Activated CD4-positive, alpha-beta T cell treated with anti-CD3 and anti-CD28 coated beads for 36 hours (primary cell): ENCODE data around the gene IFT88. TPM values are rescaled to one million over a fixed set of nuclear protein-coding genes. Genes with fewer than 3 reads are reported as not detected.
"Not testable (repeated sequence)": the region's sequence is repeated elsewhere in the genome, so short reads cannot be mapped to it uniquely, and the experiment has no call there.

Experiments used
- ATAC-seq: fragments of 200-7000 bp; cut with Tn5 transposase; one replicate; pipeline ENCODE4 v1.10.0; 2021; ENCODE audit warnings: mild to moderate bottlenecking, moderate library complexity
- CTCF ChIA-PET: fragments of 350-600 bp; sonication (Branson Sonifier 250); formaldehyde crosslinking; loops from one replicate; lab custom pipeline; 2021; ENCODE audit warnings: antibody characterized with exemption; lab: Charles Lee
- POLR2A ChIA-PET: fragments of 350-600 bp; sonication (Branson Sonifier 250); formaldehyde crosslinking; loops from one replicate; lab custom pipeline; 2021; ENCODE audit warnings: antibody characterized with exemption, inconsistent platforms; lab: Charles Lee
- DNase-seq: peaks from one replicate; pipeline ENCODE4 v3.0.0-alpha.2; 2020
- H3K27ac Mint-ChIP-seq: one replicate; pipeline ENCODE4 v1.8.0; 2021; ENCODE audit warnings: mixed read lengths
- H3K27me3 Mint-ChIP-seq: one replicate; pipeline ENCODE4 v1.8.0; 2021; ENCODE audit warnings: mixed read lengths
- H3K36me3 Mint-ChIP-seq: one replicate; pipeline ENCODE4 v1.8.0; 2021; ENCODE audit warnings: low read depth, mixed read lengths
- H3K4me1 Mint-ChIP-seq: one replicate; pipeline ENCODE4 v1.8.0; 2021; ENCODE audit warnings: mixed read lengths
- H3K4me3 Mint-ChIP-seq: one replicate; pipeline ENCODE4 v1.8.0; 2021; ENCODE audit warnings: mild to moderate bottlenecking, moderate library complexity, mixed read lengths
- H3K9me3 Mint-ChIP-seq: one replicate; pipeline ENCODE4 v1.8.0; 2021; ENCODE audit warnings: low read depth, mixed read lengths
- intact Hi-C, 2 experiments: fragments of 100-400 bp; cut with DNase I in 1 of 2; cut with micrococcal nuclease in 1 of 2; formaldehyde crosslinking; loops; one replicate each; pipeline versions ENCODE4 v1.14.2 to v1.15.1; 2022 to 2024; cut with DNase I, micrococcal nuclease
- total RNA-seq, 2 experiments: library from RNA; stranded (reverse); gene quantifications; one replicate each; pipeline ENCODE4 v1.2.3, GENCODE V29; 2021

The IFT88 gene
- total RNA-seq, 2 experiments from 2014 or later: 4.7 to 4.8 TPM

DNA sequence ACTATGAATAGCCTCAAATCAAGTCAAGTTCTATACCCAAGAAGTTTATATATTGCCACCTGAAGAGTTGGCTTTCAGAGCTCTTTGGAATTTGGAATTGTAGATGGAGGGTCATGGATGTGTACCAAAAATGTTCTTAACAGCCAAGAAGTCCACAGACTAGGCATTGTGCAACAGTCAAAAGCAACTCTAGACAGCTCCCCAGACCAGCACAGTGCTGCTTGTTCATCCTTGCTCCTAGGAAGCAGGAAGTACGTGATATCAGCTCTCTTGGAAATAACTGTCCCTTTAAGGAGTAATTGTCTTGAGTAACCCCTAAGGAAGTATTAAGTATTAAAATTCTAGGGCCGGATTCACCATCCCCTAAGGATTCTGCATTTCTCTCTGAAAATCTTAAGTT is 105.8 kb downstream of the IFT88 start:
- no peak overlapping the region for H3K27ac Mint-ChIP-seq
- ATAC-seq (no peak), DNase-seq (no peak)
- no peaks in the 10 kb centered on the region for H3K9me3 Mint-ChIP-seq
- H3K27me3 Mint-ChIP-seq: no peaks in the 10 kb centered on the region
- ChIA-PET POLR2A (no interaction called here), CTCF (interaction anchor here (1.4 kb wide), 1 partner anchor 251 kb away, joined by 4 read pairs; no protein-coding TSS in a partner anchor)
- no peaks in the 10 kb centered on the region for H3K36me3 Mint-ChIP-seq
- H3K4me1 Mint-ChIP-seq: no peaks in the 10 kb centered on the region
- intact Hi-C loops: no loop called here
- no peak overlapping the region for H3K4me3 Mint-ChIP-seq

DNA sequence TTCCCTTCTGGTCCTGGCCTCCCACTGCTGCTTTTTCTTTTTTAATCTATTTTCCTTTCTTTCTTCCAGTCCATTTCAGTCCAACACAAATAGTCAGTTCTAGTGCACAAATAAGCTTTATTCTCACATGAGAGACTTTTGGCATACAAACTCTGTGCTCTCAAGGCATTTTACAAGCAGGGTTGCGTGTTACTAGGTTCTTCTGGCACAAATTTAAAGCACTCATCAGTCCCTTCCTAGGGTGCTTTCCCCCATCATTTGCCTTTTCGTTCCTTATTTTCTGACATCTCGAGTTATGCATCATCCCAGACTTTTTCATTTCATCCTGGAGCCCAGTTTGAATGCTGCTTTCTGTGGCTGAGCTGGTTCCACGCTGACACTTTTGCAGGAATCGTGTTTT is 106.8 kb downstream of the IFT88 start:
- no peaks in the 10 kb centered on the region for H3K9me3 Mint-ChIP-seq
- H3K36me3 Mint-ChIP-seq: no peaks in the 10 kb centered on the region
- no peak overlapping the region for H3K27ac Mint-ChIP-seq
- no peaks in the 10 kb centered on the region for H3K27me3 Mint-ChIP-seq
- DNase-seq (no peak), ATAC-seq (no peak)
- no peaks in the 10 kb centered on the region for H3K4me1 Mint-ChIP-seq
- intact Hi-C loops: no loop called here
- ChIA-PET CTCF (interaction anchor here (1.4 kb wide), 1 partner anchor 250 kb away, joined by 4 read pairs; no protein-coding TSS in a partner anchor), POLR2A (no interaction called here)
- no peak overlapping the region for H3K4me3 Mint-ChIP-seq

DNA sequence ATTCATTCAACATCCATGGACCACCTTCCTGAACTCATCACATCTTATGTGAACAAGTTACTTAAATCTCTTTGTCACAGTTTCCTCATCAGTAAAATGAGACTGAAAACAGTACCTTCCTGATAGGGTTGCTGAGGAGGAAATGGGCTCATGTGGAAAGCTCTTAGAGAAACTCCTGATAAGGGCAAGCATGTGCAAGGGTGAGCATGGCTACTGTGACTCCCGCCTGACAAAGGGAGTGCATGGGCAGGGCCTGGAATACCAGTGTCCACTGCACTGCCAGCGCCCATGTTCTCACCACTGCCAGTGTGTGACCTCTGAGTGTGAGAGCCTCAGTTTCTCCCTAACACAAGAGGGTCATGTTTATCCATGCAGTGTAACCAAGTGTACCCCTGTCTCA is 109.3 kb downstream of the IFT88 start:
- POLR2A ChIA-PET: no interaction called here
- Mint-ChIP-seq H3K27ac (no peak overlapping the region), H3K4me3 (no peak overlapping the region), H3K4me1 (no peaks in the 10 kb centered on the region), H3K27me3 (no peaks in the 10 kb centered on the region), H3K9me3 (no peaks in the 10 kb centered on the region), H3K36me3 (no peaks in the 10 kb centered on the region)
- intact Hi-C loops: no loop called here
- no peak for DNase-seq
- ATAC-seq: no peak
- CTCF ChIA-PET: interaction anchor here (0.9 kb wide), 1 partner anchor 183 kb away, joined by 3 read pairs; no protein-coding TSS in a partner anchor

DNA sequence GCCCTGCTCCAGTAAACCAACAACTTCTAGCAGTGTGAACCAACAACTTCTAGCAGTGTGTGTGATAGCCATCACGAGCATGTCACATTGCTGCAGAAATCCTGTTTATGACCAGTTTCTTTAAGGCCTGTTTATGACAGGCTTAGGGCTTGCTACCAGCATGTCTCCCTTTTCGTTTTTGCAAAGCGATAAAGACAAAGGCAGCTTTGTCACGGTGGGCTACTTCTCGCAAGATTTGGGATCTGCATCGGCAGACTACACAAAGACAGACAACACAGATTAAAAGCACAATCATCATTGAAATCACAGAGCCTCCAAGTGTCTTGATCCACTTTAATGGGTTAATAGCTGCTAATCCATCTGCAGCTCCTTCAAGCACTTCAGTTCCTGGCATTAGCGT is 111.6 kb downstream of the IFT88 start:
- H3K4me1 Mint-ChIP-seq, intact Hi-C loops, H3K4me3 Mint-ChIP-seq: not testable (repeated sequence)

DNA sequence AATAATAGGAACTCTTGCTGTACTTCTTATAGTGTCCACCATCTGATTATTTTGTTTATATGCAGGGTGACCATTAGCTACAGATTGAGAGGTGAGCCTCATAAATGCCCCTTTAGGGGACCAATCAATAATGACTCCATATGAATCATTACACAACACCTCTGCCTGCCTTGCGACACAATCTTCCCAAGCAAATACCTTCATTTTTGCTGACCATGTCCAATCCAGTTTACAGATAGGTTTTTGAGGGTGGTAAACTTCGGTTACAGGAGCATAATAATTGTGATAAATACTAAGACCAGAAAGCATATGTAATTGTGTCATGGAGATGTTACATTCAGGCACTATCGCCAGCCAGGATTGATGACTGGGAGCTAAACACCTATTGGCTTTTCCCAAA is 112.9 kb downstream of the IFT88 start:
- no peak for DNase-seq
- ChIA-PET CTCF (interaction anchor here (1.2 kb wide), 1 partner anchor 10 kb away, joined by 4 read pairs; no protein-coding TSS in a partner anchor), POLR2A (no interaction called here)
- H3K4me1 Mint-ChIP-seq: no peaks in the 10 kb centered on the region
- no peak overlapping the region for H3K27ac Mint-ChIP-seq
- intact Hi-C loops: no loop called here
- ATAC-seq: no peak
- H3K4me3 Mint-ChIP-seq: no peak overlapping the region
- H3K36me3 Mint-ChIP-seq: no peaks in the 10 kb centered on the region
- H3K27me3 Mint-ChIP-seq: no peaks in the 10 kb centered on the region
- no peaks in the 10 kb centered on the region for H3K9me3 Mint-ChIP-seq

More for the DNA sequence above, 111.6 kb downstream of the IFT88 start:
- H3K27me3 Mint-ChIP-seq, POLR2A ChIA-PET, H3K36me3 Mint-ChIP-seq, ATAC-seq, H3K9me3 Mint-ChIP-seq, H3K27ac Mint-ChIP-seq, DNase-seq: not testable (repeated sequence)
- CTCF ChIA-PET: interaction anchor here (0.8 to 0.9 kb wide), 2 partner anchors 11 to 25 kb away, joined by 3 read pairs; partner anchors contain the start of gene IL17D

DNA sequence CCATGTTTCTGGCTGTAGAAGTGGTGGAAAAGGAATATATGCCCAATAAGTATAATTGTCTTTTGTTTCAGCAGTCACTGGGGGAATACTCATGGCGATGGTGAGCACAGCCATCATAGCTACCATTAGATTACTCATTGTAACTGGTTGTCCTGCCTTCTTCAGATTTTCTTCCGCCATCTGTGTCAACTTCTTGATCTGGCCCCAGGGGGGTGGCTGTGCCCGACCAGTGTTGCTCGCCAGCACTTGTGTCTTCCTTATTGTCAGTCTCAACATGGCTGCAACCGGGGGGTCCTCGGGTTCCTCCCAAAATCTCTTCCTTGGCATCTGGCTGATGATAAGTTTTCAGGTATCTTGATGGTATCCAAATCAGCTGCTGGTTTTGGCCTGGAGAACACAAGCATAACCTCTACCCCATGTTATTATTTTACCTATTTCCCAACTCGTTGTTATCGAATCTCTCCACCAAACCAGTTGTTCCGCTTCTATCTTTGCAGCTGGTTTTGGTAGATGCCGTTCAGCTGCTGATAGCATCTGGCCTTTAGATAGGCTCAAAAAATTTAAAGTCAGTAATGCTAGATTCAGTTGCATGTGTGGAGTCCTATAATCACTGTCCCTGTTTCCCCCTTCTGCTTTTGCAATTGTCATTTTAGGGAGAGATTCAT is 113.6 kb downstream of the IFT88 start:
- Mint-ChIP-seq H3K27me3 (no peaks in the 10 kb centered on the region), H3K4me3 (no peak overlapping the region), H3K9me3 (no peaks in the 10 kb centered on the region), H3K36me3 (no peaks in the 10 kb centered on the region), H3K4me1 (no peaks in the 10 kb centered on the region), H3K27ac (no peak overlapping the region)
- ChIA-PET POLR2A (interaction anchor here (0.6 kb wide), 1 partner anchor 63 kb away, joined by 3 read pairs; no protein-coding TSS in a partner anchor), CTCF (interaction anchor here (1.2 kb wide), 1 partner anchor 9 kb away, joined by 4 read pairs; no protein-coding TSS in a partner anchor)
- DNase-seq (no peak), ATAC-seq (no peak)
- intact Hi-C loops: no loop called here

DNA sequence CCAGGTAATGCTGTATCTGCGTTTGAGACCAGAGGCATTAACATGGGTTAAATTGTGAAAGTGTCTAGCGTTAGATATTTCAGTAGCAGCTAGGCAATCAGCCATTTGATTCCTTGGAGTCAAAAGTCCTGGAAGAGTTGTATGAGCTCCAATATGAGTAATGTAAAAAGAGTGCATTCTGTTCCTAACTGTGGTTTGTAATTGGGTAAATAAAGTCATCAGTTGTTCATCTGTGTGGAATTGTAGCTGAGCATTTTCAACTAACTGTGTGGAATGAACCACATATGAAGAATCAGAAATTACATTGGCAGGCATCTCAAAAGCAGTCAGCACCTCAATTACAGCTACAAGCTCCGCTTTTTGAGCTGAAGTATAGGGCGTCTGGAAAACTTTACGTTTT is 114.5 kb downstream of the IFT88 start:
- POLR2A ChIA-PET, H3K4me1 Mint-ChIP-seq, H3K4me3 Mint-ChIP-seq, H3K27me3 Mint-ChIP-seq, H3K36me3 Mint-ChIP-seq, DNase-seq, intact Hi-C loops, ATAC-seq, H3K9me3 Mint-ChIP-seq, H3K27ac Mint-ChIP-seq: not testable (repeated sequence)
- CTCF ChIA-PET: interaction anchor here (0.6 to 1.2 kb wide), 3 partner anchors 55 to 210 kb away, joined by 3 read pairs; no protein-coding TSS in a partner anchor

DNA sequence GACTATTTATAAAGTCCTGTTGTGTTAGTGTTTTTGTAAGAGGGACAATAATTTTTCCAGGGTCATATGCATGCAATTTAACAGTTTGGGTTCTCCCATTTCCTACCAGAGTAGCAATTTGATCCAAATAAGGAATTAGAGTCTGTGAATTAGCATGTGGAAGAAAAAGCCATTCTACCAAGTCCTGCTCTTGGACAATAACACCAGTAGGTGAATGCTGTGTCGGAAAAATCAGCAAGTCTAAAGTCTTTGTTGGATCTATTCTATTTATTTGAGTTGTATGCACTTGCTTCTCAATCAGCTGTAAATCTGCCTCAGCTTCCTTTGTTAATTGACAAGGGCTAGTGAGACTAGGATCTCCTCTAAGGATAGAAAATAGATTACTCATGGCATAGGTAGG is 115.1 kb downstream of the IFT88 start:
- Mint-ChIP-seq H3K4me1 (no peaks in the 10 kb centered on the region), H3K9me3 (no peaks in the 10 kb centered on the region), H3K4me3 (no peak overlapping the region), H3K27me3 (no peaks in the 10 kb centered on the region), H3K36me3 (no peaks in the 10 kb centered on the region), H3K27ac (no peak overlapping the region)
- intact Hi-C loops: no loop called here
- ChIA-PET CTCF (interaction anchor here (0.6 to 1.2 kb wide), 2 partner anchors 56 to 210 kb away, joined by 3 read pairs; no protein-coding TSS in a partner anchor), POLR2A (no interaction called here)
- ATAC-seq: no peak
- no peak for DNase-seq

DNA sequence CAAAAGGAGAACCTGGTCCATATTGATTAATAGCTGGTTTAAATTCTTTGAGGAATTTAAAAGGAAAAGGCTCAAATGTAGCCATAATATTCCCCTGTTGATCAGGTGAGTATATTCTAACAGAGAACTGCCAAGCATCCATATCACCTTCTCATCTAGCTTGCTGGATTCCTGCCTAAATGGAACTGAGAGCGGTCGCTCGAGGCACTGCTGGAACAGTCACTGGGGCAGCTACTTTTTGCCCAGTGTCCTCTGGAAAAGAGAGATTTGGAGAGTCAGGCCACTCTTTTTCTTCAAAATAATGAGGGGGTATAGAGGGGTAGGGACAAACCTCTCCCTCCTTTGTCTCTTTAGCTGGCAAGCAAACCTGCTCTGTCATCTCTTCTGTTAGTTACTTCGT is 117.1 kb downstream of the IFT88 start:
- H3K27ac Mint-ChIP-seq: no peak overlapping the region
- CTCF ChIA-PET: interaction anchor here (0.8 to 1.3 kb wide), 3 partner anchors 39 to 165 kb away, joined by 3 to 4 read pairs (median 3); no protein-coding TSS in a partner anchor
- intact Hi-C loops: no loop called here

DNA sequence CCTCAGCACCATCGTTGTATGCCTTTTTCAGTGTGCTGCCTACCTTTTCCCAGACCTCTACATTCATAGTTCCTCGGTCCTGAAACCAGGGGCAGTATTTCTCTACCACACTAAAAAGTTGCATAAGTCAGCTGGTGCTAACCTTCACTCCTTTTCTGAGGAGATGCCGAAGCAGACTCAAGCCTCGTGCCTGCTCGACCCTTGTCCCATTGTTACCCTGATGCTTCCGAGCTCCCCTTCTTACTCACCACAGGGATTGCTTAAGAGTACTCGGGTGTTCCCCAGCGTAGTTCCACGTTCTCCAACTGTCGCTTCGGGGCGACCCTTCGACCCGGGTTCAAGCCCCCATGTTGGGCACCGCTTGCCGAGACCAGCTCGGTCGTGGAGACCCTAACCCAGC is 117.6 kb downstream of the IFT88 start:
- Mint-ChIP-seq H3K36me3 (no peaks in the 10 kb centered on the region), H3K4me3 (no peak overlapping the region), H3K27me3 (no peaks in the 10 kb centered on the region), H3K27ac (no peak overlapping the region), H3K9me3 (no peaks in the 10 kb centered on the region), H3K4me1 (no peaks in the 10 kb centered on the region)
- intact Hi-C loops: no loop called here
- CTCF ChIA-PET: interaction anchor here (1.2 to 1.3 kb wide), 2 partner anchors 38 to 166 kb away, joined by 3 read pairs; no protein-coding TSS in a partner anchor
- DNase-seq: no peak
- POLR2A ChIA-PET: no interaction called here
- ATAC-seq: no peak

More for the DNA sequence above, 117.1 kb downstream of the IFT88 start:
- DNase-seq (no peak), ATAC-seq (no peak)
- H3K4me3 Mint-ChIP-seq: no peak overlapping the region
- POLR2A ChIA-PET: no interaction called here
- H3K9me3 Mint-ChIP-seq: no peaks in the 10 kb centered on the region
- no peaks in the 10 kb centered on the region for H3K4me1 Mint-ChIP-seq
- no peaks in the 10 kb centered on the region for H3K36me3 Mint-ChIP-seq
- no peaks in the 10 kb centered on the region for H3K27me3 Mint-ChIP-seq

DNA sequence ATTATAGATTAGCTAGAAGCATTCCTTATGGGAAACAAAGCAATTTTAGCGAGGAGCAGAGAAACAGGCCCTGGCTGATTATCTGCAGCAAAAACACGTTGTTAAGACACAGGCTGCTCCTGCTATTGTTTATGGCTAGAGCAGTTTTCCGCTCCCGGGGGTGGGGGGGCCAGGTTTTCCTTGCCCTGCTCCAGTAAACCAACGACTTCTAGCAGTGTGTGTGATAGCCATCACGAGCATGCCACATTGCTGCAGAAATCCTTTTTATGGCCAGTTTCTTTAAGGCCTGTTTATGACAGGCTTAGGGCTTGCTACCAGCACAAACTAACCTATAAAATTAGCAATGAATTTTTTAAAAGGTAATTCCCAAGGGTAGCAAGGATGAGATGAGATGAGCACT is 118.1 kb downstream of the IFT88 start:
- Mint-ChIP-seq H3K9me3 (no peaks in the 10 kb centered on the region), H3K4me3 (no peak overlapping the region), H3K36me3 (no peaks in the 10 kb centered on the region), H3K4me1 (no peaks in the 10 kb centered on the region), H3K27ac (no peak overlapping the region), H3K27me3 (no peaks in the 10 kb centered on the region)
- POLR2A ChIA-PET: no interaction called here
- ATAC-seq (no peak), DNase-seq (no peak)
- intact Hi-C loops: no loop called here
- CTCF ChIA-PET: no interaction called here

DNA sequence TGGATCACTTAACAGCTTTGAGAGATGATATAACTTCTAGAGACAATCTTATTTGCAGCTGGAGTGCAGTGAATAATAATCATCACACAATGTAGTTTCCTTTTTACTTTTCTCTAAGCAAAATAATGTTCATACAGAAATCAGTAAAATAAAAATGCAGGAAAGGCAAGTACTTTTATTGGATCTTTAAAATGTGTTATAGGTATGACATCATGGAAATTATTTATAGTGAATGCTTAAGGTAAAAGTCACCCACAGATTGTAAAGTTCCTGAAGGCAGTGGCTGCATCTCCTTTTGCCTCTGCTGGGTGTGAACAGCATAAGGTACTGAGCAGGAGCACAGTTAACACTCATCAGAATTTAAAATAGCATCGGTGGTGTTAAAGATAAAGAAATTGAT is 119.2 kb downstream of the IFT88 start:
- Mint-ChIP-seq H3K4me1 (no peaks in the 10 kb centered on the region), H3K27me3 (no peaks in the 10 kb centered on the region), H3K9me3 (no peaks in the 10 kb centered on the region), H3K4me3 (no peak overlapping the region), H3K36me3 (no peaks in the 10 kb centered on the region), H3K27ac (no peak overlapping the region)
- POLR2A ChIA-PET: no interaction called here
- intact Hi-C loops: no loop called here
- CTCF ChIA-PET: interaction anchor here (0.5 kb wide), 1 partner anchor 988 kb away, joined by 5 read pairs; no protein-coding TSS in a partner anchor
- ATAC-seq (no peak), DNase-seq (no peak)
